Fibroblast of pulmonary artery (primary cell): ENCODE results near the gene TCN2.
A peak's percentile ranks its signal among the peaks of the same experiment; 100 is the strongest.

Experiments used
- DNase-seq: peaks from one replicate; pipeline ENCODE4 v3.0.0-alpha.2; 2010; ENCODE audit warnings: low read depth
- H3K4me3 ChIP-seq: replicated peaks from 2 replicates; pipeline ENCODE4 v1.5.1; 2011; ENCODE audit warnings: low read depth, mild to moderate bottlenecking, control low read depth, low read length, moderate library complexity
- TF ChIP-seq, protein P1 (sequence below): IDR thresholded peaks from 2 replicates; pipeline ENCODE4 v1.5.1; 2011; ENCODE audit warnings: mild to moderate bottlenecking, control low read depth, low read length, inconsistent platforms; ENCODE audit errors: missing control alignments

TCN2 gene

GRCh38 chr22:30654361-30654760 lies 47.4 kb downstream of the TCN2 start:
- H3K4me3 ChIP-seq, result no peak overlapping the region
- TF ChIP-seq, protein P1, sequence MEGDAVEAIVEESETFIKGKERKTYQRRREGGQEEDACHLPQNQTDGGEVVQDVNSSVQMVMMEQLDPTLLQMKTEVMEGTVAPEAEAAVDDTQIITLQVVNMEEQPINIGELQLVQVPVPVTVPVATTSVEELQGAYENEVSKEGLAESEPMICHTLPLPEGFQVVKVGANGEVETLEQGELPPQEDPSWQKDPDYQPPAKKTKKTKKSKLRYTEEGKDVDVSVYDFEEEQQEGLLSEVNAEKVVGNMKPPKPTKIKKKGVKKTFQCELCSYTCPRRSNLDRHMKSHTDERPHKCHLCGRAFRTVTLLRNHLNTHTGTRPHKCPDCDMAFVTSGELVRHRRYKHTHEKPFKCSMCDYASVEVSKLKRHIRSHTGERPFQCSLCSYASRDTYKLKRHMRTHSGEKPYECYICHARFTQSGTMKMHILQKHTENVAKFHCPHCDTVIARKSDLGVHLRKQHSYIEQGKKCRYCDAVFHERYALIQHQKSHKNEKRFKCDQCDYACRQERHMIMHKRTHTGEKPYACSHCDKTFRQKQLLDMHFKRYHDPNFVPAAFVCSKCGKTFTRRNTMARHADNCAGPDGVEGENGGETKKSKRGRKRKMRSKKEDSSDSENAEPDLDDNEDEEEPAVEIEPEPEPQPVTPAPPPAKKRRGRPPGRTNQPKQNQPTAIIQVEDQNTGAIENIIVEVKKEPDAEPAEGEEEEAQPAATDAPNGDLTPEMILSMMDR, result no peak
- no peak for DNase-seq

GRCh38 chr22:30655532-30655931 lies 48.6 kb downstream of the TCN2 start:
- DNase-seq, result no peak
- TF ChIP-seq, protein P1, result no peak
- H3K4me3 ChIP-seq, result no peak overlapping the region

DNA sequence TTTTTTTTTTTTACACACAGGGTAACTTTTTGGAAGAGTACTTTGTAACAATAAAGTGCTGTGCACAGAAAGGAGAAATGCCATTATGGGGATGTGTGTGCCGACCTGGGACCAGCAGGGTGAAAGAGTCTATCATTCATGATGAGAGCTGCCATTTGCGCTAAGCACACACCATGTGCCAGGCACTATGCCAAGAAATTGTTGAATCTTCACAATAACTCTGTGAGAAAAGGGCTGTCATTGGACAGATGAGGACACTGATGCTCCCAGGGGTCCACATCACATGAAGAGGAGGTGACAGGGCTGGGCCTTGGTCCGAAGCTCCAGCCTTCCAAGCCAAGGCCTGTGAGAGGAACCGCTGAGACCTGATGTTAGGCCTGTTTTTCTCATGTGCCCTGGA lies 55.1 kb downstream of the TCN2 start:
- H3K4me3 ChIP-seq, result no peak overlapping the region
- DNase-seq, result no peak
- TF ChIP-seq, protein P1, result no peak

DNA sequence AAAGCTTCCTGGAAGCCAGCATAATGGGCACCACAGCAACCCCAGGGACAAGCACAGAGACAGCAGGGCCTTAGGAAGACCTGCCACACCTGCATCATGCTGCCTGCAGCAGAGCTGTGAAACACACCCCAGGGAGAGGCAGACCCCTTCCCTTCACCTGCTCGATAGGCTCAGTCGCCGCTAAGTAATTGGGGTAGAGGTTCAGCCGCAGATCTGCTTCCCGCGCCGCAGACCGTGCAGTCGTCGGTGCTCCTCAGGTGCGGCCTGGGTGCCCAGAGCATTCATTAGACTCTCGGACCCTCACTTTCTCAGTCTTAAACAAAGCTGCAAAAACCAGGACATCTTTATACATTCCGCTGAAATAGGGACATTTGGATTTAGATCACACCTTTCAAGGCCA lies 57.8 kb downstream of the TCN2 start:
- H3K4me3 ChIP-seq, result no peak overlapping the region
- TF ChIP-seq, protein P1, result no peak
- no peak for DNase-seq

DNA sequence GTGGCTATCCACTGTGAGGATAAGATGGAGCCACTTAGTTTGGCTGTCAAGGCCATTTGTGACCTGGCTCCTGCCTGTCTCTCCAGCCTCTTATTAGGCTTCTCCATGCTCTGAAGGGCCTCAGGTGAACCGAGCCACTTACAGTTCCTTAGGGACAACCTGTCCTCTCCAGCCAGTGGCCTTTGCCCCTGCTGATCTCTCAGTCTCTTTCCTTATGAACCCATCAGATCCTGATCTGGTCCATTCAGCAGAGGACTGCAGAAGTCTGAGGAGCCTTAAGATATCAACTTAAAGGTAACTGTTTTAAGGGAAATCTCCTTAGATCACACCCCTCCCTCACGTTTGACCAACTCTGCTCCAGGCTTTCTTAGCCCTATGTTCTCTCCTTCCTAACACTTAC lies 58.3 kb downstream of the TCN2 start:
- TF ChIP-seq, protein P1, result no peak
- no peak for DNase-seq
- H3K4me3 ChIP-seq, result no peak overlapping the region

GRCh38 chr22:30665786-30666185 lies 58.8 kb downstream of the TCN2 start:
- no peak overlapping the region for H3K4me3 ChIP-seq
- TF ChIP-seq, protein P1, result no peak
- no peak for DNase-seq

- H3K4me3 ChIP-seq, result peak overlapping the region; percentile 89
- TF ChIP-seq, protein P1, result no peak
- DNase-seq, result no peak
These were observed 60.1 kb downstream of the TCN2 start for GRCh38 chr22:30667107-30667493.
